ENCODE results near the gene SEMA4D.

SEMA4D gene

DNA sequence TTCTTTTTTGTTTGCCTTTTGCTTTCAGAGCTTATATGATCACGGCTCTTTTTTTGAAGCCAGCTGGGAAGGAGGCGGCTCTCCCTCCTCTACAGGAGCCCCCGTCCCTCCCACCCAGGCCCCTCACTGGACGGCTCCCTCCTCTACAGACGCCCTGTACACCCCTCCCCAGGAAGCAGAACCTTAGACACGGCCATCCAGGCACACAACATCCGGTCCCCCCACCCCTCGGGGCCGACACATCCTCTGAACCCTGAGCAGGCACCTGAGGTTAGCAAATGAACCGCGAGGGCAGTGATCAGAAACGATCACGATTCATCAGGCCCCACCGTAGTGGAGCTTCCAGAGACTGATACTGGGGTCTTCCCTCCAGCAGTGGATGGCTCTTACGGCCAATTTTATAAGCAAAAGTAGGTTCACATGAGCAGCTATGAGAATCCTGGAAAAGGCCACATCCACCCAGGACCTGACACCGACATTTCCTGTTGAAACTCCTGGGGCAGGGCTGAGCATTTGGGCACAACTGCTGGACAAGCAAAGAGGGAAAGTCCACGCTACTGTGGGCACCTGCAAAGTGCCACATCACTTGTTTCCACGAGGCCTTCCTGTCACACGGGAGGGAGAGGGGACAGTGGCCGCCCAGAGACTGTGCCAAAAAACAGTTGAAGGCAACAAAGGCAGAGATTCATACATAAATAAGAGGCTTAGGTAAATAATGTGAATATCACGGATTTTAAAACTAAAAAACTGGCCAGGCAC lies 78.9 kb downstream of the SEMA4D start:
- no peak for DNase-seq (ENCODE audit: low read depth, low spot score)
- CTCF ChIA-PET = no interaction called here
- TF ChIP-seq, protein P1, sequence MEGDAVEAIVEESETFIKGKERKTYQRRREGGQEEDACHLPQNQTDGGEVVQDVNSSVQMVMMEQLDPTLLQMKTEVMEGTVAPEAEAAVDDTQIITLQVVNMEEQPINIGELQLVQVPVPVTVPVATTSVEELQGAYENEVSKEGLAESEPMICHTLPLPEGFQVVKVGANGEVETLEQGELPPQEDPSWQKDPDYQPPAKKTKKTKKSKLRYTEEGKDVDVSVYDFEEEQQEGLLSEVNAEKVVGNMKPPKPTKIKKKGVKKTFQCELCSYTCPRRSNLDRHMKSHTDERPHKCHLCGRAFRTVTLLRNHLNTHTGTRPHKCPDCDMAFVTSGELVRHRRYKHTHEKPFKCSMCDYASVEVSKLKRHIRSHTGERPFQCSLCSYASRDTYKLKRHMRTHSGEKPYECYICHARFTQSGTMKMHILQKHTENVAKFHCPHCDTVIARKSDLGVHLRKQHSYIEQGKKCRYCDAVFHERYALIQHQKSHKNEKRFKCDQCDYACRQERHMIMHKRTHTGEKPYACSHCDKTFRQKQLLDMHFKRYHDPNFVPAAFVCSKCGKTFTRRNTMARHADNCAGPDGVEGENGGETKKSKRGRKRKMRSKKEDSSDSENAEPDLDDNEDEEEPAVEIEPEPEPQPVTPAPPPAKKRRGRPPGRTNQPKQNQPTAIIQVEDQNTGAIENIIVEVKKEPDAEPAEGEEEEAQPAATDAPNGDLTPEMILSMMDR (IDR thresholded peaks at IDR 0.05; ENCODE audit: insufficient read depth, low read length, missing control alignments) = no peak
- no peak overlapping the region for H3K4me3 ChIP-seq (ENCODE audit: low read depth, low read length)
- POLR2A ChIA-PET = no interaction called here

DNA sequence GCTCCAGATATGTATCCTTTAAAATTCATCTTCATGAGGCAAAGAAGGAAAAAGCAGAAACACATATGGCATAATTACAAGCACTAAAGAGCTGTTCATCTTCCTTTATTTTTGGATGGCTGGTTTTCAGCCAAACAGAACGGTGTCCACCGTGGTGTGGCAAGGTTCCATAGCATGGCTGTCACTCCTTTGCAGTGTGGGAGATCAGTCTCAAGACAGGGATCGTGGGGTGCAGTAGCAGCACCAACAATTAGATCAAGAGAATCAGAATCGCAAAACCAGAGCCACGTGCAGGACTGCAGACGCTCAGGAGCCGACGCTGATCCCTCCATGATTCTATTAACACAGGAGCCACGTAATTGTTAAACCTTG lies 79.5 kb downstream of the SEMA4D start:
- TF ChIP-seq, protein P1 (IDR thresholded peaks at IDR 0.05; ENCODE audit: insufficient read depth, low read length, missing control alignments) = no peak
- POLR2A ChIA-PET = no interaction called here
- H3K4me3 ChIP-seq (ENCODE audit: low read depth, low read length) = no peak overlapping the region
- no peak for DNase-seq (ENCODE audit: low read depth, low spot score)
- CTCF ChIA-PET = no interaction called here

DNA sequence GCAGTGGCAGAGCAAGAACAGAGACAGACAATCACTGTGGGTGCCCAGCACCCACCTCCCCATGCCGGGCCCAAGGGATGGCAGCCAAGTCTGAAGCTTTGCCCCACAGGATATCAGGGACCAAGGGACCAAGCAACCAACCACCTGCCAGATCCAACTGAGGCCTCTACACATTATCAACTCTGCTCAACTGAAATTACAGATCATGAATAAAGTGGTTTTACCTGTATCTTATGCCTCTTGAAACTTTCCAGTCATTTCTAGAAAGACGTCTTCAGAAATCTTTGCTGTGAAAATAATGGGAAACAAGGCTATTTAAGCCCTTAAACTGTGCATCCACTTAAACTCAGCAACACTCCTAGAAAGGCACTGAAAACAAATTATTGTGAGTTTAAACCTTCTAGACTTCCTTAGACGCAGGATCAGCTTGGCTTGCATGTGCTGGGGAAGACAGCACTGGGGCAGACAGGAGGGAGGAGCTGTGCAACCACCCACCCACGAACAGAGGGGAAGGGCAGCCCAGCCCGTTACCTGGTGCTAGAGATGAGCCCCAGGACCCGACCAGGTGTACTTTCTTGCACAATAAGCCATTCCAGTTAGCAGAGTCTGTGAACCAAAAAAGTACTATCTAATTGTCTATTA lies 80.0 kb downstream of the SEMA4D start:
- no peak overlapping the region for H3K4me3 ChIP-seq (ENCODE audit: low read depth, low read length)
- TF ChIP-seq, protein P1 (IDR thresholded peaks at IDR 0.05; ENCODE audit: insufficient read depth, low read length, missing control alignments) = no peak
- ChIA-PET CTCF (no interaction called here), POLR2A (no interaction called here)
- DNase-seq (ENCODE audit: low read depth, low spot score) = no peak

DNA sequence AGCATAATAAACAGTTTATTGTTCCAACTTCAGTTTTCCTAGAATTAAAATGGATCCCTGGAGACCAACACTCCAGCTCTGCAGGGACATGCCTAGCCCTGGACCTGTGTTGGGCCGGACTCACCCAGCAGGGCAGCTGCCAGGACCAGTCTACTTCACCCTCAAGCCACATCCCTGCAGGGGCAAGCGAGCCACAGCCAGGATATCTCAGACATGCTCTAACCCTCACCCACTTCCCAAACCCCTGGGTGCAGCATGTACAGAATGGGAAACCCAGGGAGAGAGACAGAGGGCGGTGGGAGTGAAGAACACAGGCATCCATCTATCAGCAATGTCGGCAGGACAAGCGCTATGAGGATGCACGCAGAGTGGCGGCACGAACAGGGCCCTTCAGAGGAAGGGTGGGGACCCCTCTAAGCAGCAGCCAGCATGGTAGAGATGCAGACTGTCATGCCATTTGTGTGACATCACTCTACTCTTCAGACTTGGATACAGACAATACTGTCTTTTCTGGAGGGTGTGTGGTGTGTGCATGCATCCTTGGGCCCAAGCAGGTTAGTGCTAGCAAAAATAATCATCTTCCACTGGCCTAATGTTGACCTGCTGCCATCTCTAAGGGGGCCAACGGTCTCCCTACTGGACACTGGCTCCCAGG lies 83.1 kb downstream of the SEMA4D start:
- POLR2A ChIA-PET = no interaction called here
- DNase-seq (ENCODE audit: low read depth, low spot score) = no peak
- no peak overlapping the region for H3K4me3 ChIP-seq (ENCODE audit: low read depth, low read length)
- CTCF ChIA-PET = no interaction called here
- TF ChIP-seq, protein P1 (IDR thresholded peaks at IDR 0.05; ENCODE audit: insufficient read depth, low read length, missing control alignments) = no peak

DNA sequence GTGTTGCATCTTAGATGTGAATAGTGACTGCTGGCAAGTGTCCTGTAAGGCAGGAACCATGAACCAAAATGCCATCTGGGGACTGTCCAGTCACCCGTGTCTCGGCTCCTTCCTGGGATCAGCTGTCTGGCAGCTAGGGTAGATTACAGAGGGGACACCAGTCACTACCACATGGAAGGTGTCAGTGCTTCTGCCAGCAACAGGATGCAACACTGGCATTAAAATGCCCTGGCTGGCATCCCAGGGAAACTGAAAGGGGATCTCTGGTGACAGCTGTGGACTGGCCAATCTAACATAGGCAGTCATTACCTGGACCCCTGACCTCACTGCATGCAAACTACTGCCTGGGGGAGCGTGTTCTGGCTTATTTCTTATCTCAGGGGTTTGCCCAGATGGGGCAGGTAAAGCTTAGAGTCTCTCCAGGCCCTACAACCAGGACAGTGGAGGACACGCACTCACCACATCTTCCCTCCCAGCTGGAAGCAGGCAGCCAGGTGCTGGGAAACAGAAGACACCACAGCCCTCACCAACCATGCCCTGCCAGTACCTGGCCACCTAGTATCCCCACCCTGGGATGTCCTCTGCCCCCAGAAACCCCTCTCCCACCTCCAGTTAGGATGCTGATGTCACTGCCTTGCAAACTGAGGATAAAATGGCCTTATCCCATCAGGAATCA lies 83.8 kb downstream of the SEMA4D start:
- POLR2A ChIA-PET = no interaction called here

More for the DNA sequence above, 83.8 kb downstream of the SEMA4D start:
- TF ChIP-seq, protein P1 (IDR thresholded peaks at IDR 0.05; ENCODE audit: insufficient read depth, low read length, missing control alignments) = no peak
- CTCF ChIA-PET = no interaction called here
- no peak overlapping the region for H3K4me3 ChIP-seq (ENCODE audit: low read depth, low read length)
- no peak for DNase-seq (ENCODE audit: low read depth, low spot score)
